Measurements from ENCODE around the gene FOXN3.

Gene FOXN3

DNA sequence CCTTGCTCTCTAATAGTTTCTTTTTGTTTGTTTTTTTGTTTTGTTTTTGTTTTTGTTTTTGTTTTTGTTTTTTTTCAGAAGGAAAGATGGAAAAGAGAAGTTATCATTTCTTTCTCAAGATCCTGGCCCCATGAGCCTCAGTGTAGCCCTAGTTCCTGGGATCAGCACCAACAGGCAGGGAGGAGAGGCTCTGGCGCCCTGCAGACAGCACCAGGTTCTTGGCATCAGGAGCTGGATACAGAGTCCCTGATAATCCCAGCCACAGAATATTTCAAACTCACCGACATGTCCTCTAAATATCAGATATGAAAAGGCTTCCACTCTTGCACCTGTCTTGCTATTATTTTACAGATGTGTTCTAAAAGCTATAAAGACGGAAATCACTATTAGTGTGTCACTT is 52.7 kb downstream of the FOXN3 start:
- no peak for DNase-seq (ENCODE audit: low read depth in 1 of 2, low spot score in 1 of 2)

DNA sequence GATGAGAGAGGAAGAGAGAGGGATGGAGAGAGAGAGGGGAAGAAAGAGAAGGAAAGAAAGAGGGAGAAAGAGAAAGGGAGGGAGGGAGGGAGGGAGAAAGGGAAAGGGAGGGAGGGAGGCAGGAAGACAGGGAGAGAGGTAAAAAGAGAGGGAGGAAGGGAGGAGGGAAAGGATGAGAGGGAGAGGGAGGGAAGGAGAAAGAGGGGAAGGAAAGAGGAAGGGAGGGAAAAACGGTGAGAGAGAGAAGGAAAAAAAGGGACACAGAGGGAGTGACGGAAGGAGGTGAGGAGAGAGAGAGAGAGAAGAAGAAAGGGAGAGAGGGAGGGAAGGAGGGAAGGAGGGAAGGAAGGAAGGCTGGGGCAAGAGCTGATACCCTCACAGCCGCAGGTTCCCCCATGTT is 56.8 kb downstream of the FOXN3 start:
- DNase-seq (ENCODE audit: low read depth in 1 of 2, low spot score in 1 of 2), result no peak

DNA sequence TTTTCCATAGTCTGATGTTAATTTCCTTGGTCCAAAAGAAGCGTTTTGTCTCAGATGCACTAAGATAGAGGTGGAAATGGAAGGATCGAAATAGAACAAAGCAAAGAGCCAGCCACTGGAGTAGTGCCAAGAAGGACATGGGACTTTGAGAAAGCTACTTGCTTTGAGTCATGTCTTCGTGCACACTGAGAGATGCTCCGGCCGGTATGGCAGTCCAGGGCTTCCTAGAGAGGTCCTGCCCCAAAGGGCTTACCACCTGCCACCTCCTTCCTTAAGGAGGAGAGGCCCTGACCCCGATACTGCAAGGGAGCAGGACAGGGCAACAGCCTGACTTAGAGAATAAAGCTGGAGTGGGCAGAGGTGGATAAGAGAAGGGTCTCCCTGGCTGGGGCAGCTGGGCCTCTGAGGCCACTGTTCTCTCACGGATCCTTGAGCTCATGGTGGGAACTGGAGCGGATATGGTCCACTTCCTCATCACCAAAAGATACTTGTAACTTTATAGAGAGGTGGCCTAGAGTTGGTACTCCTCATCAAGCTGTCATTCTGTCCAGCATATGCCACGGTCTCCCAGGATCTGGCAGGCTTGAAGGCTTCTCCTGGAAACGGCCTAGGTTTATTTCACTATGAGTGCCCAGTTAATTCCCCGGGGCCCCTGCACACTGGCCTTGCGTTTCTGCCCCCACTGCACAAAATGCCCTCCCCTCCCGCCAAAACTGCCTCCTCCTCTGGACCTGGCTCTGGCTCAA is 57.4 kb downstream of the FOXN3 start:
- no peak for DNase-seq (ENCODE audit: low read depth in 1 of 2, low spot score in 1 of 2)

DNA sequence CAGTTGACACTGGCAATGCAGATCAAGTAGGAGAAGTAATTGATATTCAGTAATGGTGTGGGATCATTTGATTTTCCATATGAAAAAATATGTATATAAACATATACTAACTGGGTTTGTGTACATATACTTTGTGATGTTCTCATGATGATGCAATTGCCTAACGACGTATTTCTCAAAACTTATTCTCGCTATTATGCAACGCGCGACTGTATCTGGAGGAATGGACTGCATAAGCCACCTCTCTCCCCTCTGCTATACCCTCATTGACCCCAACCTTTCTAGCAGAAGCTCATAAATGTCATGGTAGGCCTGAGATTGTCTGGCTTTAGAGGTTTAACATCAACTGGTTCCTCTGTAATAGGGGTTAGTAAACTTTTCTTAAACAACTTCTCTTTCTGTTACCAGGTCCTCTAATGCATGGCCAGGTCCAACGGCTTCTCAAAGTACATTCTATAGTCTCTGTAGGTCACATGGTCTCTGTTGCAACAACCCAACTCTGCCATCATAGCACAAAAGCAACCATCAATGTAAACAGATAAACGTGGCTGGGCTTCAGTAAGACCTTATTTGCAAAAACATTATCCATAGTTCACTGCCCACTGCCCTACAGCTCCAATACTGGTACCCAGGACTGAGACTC is 59.3 kb downstream of the FOXN3 start:
- DNase-seq (ENCODE audit: low read depth in 1 of 2, low spot score in 1 of 2), result no peak

DNA sequence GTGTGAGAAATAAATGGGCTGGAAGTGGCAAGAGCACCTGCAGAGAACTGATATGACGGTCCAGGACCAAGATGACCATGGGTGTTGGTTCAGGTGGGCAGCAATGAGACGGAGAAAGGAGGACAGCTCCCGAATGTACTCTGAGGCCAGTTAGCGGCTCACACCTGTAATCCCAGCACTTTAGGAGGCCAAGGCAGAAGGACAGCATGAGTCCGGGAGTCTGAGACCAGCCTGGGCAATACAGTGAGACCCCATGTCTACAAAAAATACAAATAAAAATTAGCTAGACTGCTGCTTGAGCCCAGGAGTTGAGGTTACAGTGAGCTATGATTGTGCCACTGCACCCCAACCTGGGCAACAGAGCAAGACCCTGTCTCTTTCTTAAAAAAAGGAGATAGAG is 60.1 kb downstream of the FOXN3 start:
- no peak for DNase-seq (ENCODE audit: low read depth in 1 of 2, low spot score in 1 of 2)

DNA sequence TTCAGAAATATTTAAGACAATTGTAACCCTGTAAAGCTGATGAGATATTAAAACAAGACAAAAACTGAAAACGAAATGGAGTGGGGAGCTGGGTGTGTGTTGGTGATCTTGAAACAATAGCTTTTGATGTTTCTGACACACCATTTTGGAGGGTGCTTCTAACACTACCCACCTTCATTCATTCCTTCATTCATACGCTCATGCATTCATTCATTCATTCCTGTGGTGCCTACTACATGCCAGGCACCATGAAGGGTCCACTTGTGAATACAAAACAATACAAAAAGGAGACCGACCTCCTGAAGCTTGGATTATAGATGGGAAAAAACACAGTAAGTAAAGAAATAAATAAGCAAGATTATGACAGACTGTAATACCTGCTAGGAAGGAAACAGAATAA is 60.5 kb downstream of the FOXN3 start:
- no peak for DNase-seq (ENCODE audit: low read depth in 1 of 2, low spot score in 1 of 2)

DNA sequence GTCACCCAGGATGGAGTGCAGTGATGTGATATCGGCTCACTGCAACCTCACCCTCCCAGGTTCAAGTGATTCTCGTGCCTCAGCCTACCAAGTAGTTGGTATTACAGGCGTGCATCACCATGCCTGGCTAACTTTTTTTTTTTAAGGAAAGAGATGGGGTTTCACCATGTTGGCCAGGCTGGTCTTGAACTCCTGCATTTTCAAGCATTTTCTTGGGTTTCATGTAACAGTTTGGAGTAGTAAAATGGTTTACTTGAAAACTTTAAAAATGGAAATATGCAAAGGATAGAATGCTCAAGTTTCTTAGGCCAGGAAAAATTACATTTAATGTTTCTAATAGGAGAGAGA is 63.3 kb downstream of the FOXN3 start:
- no peak for DNase-seq (ENCODE audit: low read depth in 1 of 2, low spot score in 1 of 2)

DNA sequence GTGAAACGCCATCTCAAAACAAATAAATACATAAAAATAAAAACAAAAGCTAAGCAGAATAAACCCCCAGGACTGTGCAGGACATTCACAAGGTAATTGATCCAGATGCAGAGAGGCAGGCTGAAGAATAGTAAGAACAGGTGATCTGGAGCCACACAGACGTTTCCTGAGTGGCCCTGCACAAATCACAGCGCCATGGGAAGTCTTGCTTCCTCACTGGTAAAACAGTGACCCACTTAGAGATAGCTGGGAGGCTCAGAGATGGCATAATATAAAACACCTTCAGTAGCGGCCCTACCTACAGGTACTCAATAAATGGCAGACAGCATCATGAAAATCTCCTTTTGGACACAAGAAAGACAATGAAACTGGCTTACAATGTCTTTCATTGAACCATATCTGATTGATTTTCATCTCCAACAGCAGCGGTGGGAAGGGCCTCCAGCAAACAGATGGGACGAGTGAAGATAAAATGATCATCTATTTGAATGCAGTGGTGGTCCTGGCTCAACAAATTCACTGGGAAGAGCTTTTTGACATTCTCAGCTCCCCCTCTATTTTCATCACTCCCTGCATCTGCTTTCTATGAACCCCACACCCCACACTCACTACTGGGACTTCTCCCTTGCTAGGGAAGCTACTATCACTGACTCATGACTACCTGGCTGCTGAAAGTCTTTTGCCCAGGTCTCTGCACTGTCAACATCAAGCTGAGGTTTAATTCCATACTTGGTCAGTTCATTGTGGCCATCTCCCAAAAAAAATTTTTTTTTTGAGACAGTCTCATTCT is 63.9 kb downstream of the FOXN3 start:
- DNase-seq (ENCODE audit: low read depth in 1 of 2, low spot score in 1 of 2), result no peak

DNA sequence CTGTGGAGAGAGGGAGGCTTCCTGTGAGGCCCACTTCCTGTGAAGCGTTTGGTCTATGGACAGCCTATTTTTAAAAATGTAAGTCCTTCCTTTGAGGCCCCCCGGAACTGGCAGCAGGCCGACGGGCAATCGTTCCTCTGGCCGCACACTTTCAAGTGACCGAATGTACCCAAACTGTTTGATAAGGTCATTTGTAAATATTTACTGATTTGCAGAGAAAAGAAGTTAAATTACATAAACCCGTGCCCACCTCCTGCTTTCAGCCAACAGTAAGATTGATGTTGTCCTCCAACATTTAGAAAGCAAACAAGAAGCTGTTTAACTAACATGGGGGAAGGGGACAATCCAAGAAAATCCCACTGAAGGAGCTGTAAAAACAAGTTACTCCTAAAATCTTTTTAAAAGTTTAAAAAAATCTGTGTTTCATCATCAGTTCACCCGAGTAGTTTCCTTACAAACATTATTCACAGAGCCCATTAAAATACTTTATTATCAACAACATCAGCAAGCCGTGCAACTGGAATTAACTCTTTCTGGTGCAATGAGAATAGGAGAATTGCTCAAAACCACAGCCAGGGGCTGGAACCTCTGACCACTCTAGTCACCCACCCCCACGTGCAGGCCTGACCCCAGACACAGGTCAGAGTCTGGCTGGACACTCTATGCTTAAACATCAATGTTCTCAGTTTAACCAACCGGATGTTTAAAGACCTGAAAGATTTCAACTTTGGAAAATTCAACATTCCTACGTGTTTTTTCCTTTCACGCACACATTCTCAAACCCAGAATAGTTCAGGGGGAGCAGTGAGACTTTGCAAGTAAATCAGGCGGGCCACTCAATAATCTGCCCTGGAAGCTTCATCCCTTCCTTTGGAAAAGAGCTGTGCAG is 65.3 kb downstream of the FOXN3 start:
- DNase-seq (ENCODE audit: low read depth in 1 of 2, low spot score in 1 of 2), result no peak

DNA sequence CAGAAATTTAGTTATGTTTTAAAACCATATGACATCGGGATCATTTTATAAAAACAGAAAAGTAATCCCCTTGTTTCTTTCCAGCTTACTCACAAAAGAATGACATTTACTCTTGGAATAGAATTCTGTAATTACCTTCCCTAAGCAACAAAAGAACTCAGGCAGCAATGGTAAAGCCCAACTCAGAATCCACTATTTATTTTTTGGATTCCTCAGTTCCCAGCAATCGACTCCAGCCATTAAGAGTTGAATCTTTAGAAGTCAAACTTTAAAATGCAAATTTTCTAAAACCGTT is 65.9 kb downstream of the FOXN3 start:
- DNase-seq (ENCODE audit: low read depth in 1 of 2, low spot score in 1 of 2), result no peak

DNA sequence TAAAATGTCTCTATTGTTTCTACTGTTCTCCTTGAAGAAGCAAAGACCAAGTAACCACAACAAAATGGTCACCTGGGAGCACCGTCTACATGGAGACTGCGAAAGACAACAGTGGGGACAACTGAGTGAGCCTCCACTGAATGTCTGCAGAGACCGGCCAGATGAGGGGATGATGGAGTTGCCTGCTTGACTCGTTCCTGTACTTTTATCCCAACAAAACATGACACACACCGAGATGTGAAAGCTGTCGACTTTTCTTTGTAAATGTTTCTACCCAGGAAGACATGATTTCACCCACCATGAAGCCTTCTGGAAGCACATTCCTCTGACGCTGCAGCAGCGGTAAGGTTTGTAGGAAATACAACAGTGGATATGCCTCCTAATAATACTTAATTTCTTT is 66.9 kb downstream of the FOXN3 start:
- no peak for DNase-seq (ENCODE audit: low read depth in 1 of 2, low spot score in 1 of 2)

DNA sequence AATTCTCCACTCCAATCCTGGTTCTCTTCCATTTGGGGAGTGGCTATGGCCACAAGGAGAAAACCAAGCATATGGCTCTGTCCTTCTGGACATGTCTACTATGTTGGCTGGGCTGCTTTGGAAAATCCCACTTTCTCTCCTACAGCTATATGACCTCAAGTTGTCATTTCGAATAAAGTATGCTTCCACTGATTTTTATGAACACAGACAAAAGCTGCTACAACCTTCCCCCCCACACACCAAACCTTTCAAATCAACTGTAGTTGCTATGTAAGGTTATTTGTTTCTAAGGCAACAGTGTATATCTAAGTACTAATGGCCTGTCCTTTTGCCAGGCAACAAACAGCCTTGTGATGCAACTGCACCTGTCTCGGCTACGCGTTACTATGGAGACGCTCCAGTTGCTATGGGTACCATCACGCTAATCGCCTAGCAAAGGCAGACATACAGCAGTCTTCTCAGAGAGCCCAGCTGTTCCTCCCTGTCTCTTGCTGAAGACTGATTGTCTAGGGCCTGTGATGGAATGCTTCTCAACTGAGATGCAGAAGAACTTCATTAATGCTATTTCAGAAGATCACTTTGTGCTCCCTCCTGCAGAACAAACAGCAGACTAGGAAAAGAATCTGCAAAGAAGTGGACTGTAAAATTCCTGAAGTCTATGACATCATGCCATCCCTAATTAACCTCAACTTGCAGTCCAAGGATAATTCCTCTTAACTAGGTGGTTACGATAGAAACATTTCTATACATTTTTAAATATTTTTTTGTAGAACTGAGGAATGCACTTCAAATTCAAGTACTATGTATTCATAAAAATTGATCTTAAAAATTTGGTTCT is 67.6 kb downstream of the FOXN3 start:
- no peak for DNase-seq (ENCODE audit: low read depth in 1 of 2, low spot score in 1 of 2)

DNA sequence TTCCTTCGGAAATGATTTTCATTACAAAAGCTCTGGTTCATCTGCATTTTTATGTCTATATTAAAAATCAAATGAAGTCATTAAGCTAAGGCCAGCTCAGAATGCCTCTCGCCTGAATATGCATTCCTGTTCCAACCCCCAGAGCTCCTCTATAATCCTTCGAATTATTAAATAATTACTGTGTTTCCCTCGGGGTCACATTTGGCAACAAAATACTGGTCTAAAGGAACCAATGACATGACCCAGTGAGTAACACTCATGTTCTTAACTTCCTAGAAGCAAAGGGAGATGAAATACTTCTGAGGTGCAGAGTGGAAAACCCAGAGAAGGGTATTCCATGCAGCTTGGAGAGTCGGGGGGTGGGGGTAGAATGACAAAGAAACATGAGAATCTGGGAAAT is 68.3 kb downstream of the FOXN3 start:
- no peak for DNase-seq (ENCODE audit: low read depth in 1 of 2, low spot score in 1 of 2)

DNA sequence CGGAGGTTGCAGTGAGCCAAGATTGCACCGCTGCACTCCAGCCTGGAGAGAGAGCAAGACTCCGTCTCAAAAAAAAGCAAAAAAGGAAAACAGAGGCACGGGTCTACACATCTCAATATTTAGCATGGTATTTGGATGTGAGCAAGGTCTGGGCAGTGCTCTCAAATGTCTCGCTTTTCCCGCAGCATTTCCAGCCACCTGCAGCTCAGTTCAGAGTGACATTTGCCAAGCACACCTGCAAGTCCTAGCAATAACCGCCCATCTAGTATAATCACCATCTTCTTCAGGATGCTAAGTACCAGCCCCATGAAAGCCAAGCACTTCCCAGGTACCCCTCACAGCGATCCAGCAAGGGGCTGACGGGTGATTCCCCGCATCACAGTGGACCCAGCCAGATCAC is 69.1 kb downstream of the FOXN3 start:
- DNase-seq (ENCODE audit: low read depth in 1 of 2, low spot score in 1 of 2), result no peak

DNA sequence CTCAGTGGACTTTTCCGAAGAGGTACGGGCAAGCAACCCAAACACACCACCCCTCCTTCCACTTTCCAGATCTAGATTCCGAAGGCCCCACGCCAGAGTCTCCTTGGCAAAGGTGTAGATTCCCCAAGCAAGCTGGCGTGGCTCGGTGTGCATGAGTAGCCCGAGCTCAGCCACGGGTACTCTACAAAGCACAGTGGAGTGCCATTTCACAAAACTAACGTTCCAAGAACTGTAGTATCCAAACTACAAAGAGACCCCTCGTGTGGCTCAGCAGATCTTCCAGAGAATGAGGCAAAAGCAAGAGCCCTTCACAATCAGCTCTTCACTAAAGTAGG is 72.1 kb downstream of the FOXN3 start:
- DNase-seq (ENCODE audit: low read depth in 1 of 2, low spot score in 1 of 2), result no peak

DNA sequence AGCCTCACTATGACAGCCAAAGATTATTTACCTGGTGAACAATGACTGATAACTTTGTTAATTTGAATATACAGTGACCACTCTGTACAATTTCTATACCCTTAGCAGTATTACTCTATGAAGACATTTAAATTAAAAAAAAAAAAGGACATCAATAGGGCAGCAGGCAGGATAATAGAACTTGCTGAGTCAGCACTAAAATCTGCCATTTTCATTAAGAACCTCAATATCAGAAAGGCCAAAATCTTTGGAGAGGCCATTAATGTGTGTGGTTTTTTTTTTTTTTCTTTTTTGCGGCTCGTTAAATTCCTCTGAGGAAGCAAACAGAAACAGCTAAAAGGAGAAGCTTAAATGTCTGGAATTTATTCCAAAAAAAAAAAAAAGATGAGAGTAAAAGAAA is 73.7 kb downstream of the FOXN3 start:
- DNase-seq (ENCODE audit: low read depth in 1 of 2, low spot score in 1 of 2), result no peak

DNA sequence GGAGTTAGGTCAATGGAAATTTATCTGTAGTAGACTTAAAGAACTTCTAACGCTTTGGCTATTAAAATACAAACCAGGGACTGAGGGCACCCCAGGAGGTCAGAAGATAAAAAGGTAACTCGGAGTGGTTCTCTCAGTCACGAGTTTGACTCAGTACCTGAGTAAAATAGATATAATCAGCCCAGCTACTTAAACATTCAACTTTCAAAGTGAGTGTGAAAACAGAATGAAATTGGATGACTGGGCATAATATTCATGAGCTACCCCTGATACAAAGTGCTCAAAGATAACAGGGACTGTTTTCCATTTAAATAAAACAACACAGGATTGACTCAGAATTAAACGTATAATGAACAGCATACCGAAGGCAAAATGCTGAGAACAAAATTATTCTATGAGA is 75.0 kb downstream of the FOXN3 start:
- no peak for DNase-seq (ENCODE audit: low read depth in 1 of 2, low spot score in 1 of 2)

DNA sequence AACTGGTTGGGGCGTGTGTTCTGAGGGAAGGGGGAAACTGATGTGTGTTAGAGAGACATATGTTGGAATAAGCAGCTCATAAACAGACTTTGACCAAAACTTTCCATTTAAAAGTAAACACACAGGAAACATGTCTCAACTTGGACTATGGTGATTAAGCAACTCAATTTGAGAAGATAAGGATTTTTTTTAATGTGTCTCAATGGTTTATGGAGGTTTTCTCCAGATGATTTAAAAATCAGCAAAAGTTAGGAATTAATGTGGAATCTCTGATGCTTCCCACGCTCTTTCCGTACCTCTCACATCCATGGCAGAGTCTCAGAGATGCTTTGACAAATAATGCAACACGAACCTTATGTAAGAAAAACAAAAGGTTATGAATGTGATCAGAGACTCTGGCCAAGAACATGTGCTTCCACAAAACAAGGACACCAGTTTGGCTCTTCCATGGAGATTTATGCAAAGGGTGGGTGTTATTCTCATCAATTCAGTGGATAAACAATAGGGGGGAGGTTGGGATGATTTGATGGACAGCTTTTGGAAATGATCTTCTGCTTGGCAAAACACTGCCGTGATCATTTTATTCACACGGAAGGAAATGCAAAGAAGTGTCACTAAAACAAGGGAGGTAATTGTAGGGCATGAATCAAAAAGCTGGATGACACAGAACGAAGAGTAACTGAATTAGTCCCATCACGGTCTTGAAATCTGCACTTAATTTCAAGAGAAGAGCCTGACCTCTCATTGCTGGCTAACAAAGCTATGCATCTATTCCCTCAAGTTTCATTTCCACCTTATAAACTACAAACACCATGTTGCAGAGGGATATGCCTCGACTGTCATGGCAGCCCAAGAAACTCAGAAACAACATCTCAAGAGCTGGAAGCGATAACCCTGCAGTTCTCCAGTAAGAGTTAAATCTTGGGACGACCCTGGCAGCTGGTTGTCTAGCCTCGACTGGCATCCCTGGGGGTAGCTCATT is 76.5 kb downstream of the FOXN3 start:
- DNase-seq (ENCODE audit: low read depth in 1 of 2, low spot score in 1 of 2), result no peak

DNA sequence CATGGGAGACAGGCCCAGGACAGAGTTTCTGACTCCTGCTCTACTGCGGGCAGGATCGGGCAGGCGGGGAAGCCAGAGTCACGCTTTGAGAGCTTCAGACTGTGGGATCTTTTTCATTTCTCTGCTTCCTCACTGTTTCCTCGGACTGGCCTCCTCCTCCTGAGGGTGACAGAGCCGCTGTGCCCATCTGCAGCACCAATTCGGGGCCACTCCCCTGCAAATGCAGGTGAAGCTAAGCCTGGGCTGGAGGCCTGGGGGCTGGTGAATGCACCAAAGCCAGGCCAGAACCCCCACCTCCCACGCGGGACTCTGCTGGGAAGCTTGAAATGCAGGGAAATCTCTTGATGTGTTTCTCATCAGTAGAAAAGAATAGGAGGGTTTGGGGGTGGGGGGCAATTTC is 77.5 kb downstream of the FOXN3 start:
- no peak for DNase-seq (ENCODE audit: low read depth in 1 of 2, low spot score in 1 of 2)

DNA sequence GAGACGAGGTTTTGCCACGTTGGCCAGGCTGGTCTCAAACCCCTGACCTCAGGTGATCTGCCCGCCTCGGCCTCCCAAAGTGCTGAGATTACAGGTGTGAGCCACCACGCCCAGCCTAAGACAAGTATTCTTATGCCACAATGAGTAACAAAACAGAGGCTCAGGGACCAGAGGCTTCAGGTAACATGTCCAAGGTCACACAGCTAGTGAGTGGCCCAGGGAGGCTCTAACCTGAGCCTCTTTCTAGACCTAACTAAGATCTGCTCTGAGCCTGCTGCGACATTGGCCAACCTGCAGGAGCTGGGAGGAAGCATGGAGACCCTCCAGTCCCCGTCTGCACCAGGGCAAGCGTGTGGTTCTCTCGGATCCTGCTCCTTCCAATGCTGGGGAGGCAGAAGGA is 77.9 kb downstream of the FOXN3 start:
- no peak for DNase-seq (ENCODE audit: low read depth in 1 of 2, low spot score in 1 of 2)
